ENCODE measurements around the gene MASP1.

MASP1 gene

DNA sequence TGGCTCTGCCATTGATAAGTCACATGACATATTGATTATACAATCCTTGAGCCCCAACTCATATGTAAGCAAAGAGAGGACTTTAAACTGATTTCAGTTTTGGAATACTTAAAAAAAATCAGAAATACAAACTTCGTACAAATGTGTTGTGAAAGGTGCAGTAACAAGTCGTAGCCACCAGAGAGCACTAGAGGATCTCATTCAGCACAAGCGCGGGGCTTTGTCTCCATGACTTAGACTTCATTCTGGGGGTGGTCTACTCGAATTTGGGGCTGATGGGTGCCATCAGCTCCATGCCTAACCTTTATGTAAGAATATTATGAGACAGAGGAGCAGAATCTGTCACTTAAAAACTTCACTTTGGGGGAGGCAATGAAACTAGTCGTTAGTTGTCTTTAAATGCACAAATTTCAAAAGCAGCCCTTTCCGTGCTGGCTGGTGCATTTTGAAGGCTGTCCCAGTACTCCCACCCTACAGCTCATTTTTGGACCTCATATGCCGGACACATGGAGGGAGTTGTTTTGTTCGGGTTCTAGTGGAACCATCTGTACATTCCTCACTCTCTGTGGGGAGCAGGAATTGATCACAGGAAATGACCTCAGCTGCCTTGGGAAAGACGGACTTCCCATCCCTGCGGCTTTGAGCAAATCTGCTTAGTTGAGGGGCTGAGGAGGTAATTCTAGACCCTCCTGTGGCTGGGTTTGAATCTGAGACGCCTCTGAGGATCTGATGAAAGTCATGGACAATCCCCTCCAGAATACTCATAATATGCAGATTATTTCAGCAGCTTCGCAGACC is 27.5 kb upstream of the MASP1 start:
- Histone ChIP-seq H2BK15ac (replicated peaks; ENCODE audit: low read depth) (no peak overlapping the region), H3K23ac (ENCODE audit: low read length) (no peak overlapping the region), H3K27me3 (ENCODE audit: insufficient read depth, low read length, poor library complexity) (no peaks in the 10 kb centered on the region), H3K4me2 (ENCODE audit: low read length) (no peak overlapping the region), H3K9ac (ENCODE audit: low read length) (peak overlapping the region; percentile 11), H2BK120ac (ENCODE audit: low read depth, low read length) (no peak overlapping the region), H2AK5ac (ENCODE audit: low read length) (no peak overlapping the region), H3K56ac (ENCODE audit: low read length) (peak overlapping the region; percentile 77), H3K27ac (ENCODE audit: low read depth, low read length) (no peak overlapping the region), H3K79me2 (ENCODE audit: control insufficient read depth, insufficient read depth, low read length) (no peaks in the 10 kb centered on the region), H3K4ac (ENCODE audit: low read depth, low read length) (no peak overlapping the region), H2BK5ac (ENCODE audit: low read length) (peak overlapping the region; percentile 48), H3K4me1 (ENCODE audit: control insufficient read depth, low read depth, low read length) (peaks cover 5% of the 10 kb centered on the region), H4K5ac (ENCODE audit: low read length) (peak overlapping the region; percentile 84), H3K4me3 (ENCODE audit: low read length) (no peak overlapping the region), H3K36me3 (ENCODE audit: control insufficient read depth, insufficient read depth, low read length) (no peaks in the 10 kb centered on the region), H4K8ac (ENCODE audit: low read depth, low read length) (no peak overlapping the region), H3K18ac (ENCODE audit: low read length) (peak overlapping the region; percentile 89), H3K79me1 (ENCODE audit: low read length) (no peaks in the 10 kb centered on the region)
- peak; percentile 74 for DNase-seq
- no CpG with 5 or more reads among the region's 13 CpGs for WGBS (ENCODE audit: extremely low coverage, insufficient coverage, low lambda C conversion rate)

DNA sequence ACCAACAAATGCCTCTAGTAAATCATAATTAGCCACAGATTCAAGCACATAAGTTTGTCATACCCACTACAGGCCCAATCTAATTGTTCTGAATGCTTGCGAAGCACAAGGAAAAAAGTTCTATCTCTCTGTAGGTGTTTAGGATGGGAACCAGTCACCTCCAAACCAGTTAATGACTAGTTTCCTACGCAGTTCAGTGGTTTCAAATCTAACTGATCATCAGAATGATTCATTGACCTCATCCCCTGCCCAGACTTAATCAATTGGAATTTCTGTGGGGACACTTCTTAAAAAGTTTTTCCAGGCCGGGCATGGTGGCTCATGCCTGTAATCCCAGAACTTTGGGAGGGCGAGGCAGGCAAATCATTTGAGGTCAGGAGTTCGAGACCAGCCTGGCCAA is 24.3 kb upstream of the MASP1 start:
- H3K4me1 ChIP-seq (ENCODE audit: control insufficient read depth, low read depth, low read length), result peaks cover 3% of the 10 kb centered on the region
- H2BK5ac ChIP-seq (ENCODE audit: low read length), result no peak overlapping the region
- H3K4ac ChIP-seq (ENCODE audit: low read depth, low read length), result no peak overlapping the region
- H2AK5ac ChIP-seq (ENCODE audit: low read length), result no peak overlapping the region
- no peaks in the 10 kb centered on the region for H3K79me1 ChIP-seq (ENCODE audit: low read length)
- no peak overlapping the region for H3K23ac ChIP-seq (ENCODE audit: low read length)
- no peaks in the 10 kb centered on the region for H3K36me3 ChIP-seq (ENCODE audit: control insufficient read depth, insufficient read depth, low read length)
- H2BK120ac ChIP-seq (ENCODE audit: low read depth, low read length), result no peak overlapping the region
- no peak overlapping the region for H3K27ac ChIP-seq (ENCODE audit: low read depth, low read length)
- no peak for DNase-seq
- no peak overlapping the region for H3K18ac ChIP-seq (ENCODE audit: low read length)
- no peak overlapping the region for H4K8ac ChIP-seq (ENCODE audit: low read depth, low read length)
- no CpG with 5 or more reads among the region's 5 CpGs for WGBS (ENCODE audit: extremely low coverage, insufficient coverage, low lambda C conversion rate)
- no peak overlapping the region for H4K5ac ChIP-seq (ENCODE audit: low read length)
- no peak overlapping the region for H3K4me2 ChIP-seq (ENCODE audit: low read length)
- H3K4me3 ChIP-seq (ENCODE audit: low read length), result no peak overlapping the region
- no peaks in the 10 kb centered on the region for H3K79me2 ChIP-seq (ENCODE audit: control insufficient read depth, insufficient read depth, low read length)
- H3K56ac ChIP-seq (ENCODE audit: low read length), result no peak overlapping the region
- no peak overlapping the region for H2BK15ac ChIP-seq (replicated peaks; ENCODE audit: low read depth)
- no peak overlapping the region for H3K9ac ChIP-seq (ENCODE audit: low read length)
- no peaks in the 10 kb centered on the region for H3K27me3 ChIP-seq (ENCODE audit: insufficient read depth, low read length, poor library complexity)

DNA sequence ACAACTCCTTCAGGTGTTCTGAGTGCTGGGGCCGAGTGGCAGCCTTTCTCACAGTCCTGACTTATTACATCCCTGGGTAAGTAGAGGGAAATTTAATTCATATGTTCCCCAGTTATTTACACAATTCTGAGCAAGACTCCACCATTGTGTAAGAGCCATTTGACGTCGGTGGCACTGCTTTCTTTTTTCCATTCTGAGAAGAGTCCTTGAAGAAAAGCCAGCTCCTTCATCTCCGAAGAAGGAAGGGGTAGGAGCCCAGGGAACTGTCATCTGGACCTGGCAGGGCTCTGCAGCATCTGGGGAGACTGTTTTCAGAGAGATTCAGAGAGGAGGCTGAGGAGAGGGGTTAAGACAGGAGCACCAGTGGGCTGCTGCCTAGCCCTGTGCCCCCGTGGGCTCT is 22.6 kb upstream of the MASP1 start:
- H4K8ac ChIP-seq (ENCODE audit: low read depth, low read length), result no peak overlapping the region
- no peak overlapping the region for H3K9ac ChIP-seq (ENCODE audit: low read length)
- H3K56ac ChIP-seq (ENCODE audit: low read length), result no peak overlapping the region
- H2BK120ac ChIP-seq (ENCODE audit: low read depth, low read length), result no peak overlapping the region
- H2AK5ac ChIP-seq (ENCODE audit: low read length), result no peak overlapping the region
- no peak for DNase-seq
- H3K36me3 ChIP-seq (ENCODE audit: control insufficient read depth, insufficient read depth, low read length), result no peaks in the 10 kb centered on the region
- H2BK5ac ChIP-seq (ENCODE audit: low read length), result no peak overlapping the region
- H3K27me3 ChIP-seq (ENCODE audit: insufficient read depth, low read length, poor library complexity), result no peaks in the 10 kb centered on the region
- no peak overlapping the region for H3K27ac ChIP-seq (ENCODE audit: low read depth, low read length)
- no CpG with 5 or more reads among the region's 5 CpGs for WGBS (ENCODE audit: extremely low coverage, insufficient coverage, low lambda C conversion rate)
- H3K4me3 ChIP-seq (ENCODE audit: low read length), result no peak overlapping the region
- no peak overlapping the region for H2BK15ac ChIP-seq (replicated peaks; ENCODE audit: low read depth)
- H3K4me1 ChIP-seq (ENCODE audit: control insufficient read depth, low read depth, low read length), result peaks cover 1% of the 10 kb centered on the region
- H4K5ac ChIP-seq (ENCODE audit: low read length), result no peak overlapping the region
- H3K79me1 ChIP-seq (ENCODE audit: low read length), result no peaks in the 10 kb centered on the region
- no peak overlapping the region for H3K18ac ChIP-seq (ENCODE audit: low read length)
- H3K4me2 ChIP-seq (ENCODE audit: low read length), result no peak overlapping the region
- no peak overlapping the region for H3K4ac ChIP-seq (ENCODE audit: low read depth, low read length)
- no peak overlapping the region for H3K23ac ChIP-seq (ENCODE audit: low read length)
- H3K79me2 ChIP-seq (ENCODE audit: control insufficient read depth, insufficient read depth, low read length), result no peaks in the 10 kb centered on the region

DNA sequence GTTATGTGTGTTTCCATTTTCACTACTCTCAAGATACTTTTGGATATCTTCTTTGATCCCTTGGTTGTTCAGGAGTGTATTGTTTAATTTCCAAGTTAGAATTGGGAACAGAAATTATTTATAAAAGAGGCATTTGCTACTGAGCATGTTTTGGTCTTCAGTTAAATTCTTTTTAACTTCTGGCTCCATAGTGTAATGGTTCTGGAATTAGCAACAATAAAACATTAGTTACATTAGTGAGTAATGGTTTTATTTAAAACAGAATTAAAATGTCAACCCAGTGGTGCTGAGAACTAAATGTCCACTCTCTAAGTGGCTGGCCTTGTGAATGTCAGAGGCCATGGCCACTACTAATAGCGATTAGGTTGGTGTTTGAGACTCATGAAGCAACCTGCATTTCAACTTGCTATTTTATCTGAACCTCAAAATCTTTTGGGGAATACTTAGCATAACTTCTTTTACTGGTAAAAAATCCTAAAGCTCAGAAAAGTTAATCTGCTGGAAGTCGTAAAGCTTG is 19.5 kb upstream of the MASP1 start:
- Histone ChIP-seq H3K4me2 (ENCODE audit: low read length) (no peak overlapping the region), H3K4me1 (ENCODE audit: control insufficient read depth, low read depth, low read length) (no peaks in the 10 kb centered on the region), H4K8ac (ENCODE audit: low read depth, low read length) (no peak overlapping the region), H2BK15ac (replicated peaks; ENCODE audit: low read depth) (no peak overlapping the region), H3K56ac (ENCODE audit: low read length) (no peak overlapping the region), H2AK5ac (ENCODE audit: low read length) (no peak overlapping the region), H3K79me2 (ENCODE audit: control insufficient read depth, insufficient read depth, low read length) (no peaks in the 10 kb centered on the region), H3K27me3 (ENCODE audit: insufficient read depth, low read length, poor library complexity) (no peaks in the 10 kb centered on the region), H3K36me3 (ENCODE audit: control insufficient read depth, insufficient read depth, low read length) (no peaks in the 10 kb centered on the region), H3K18ac (ENCODE audit: low read length) (no peak overlapping the region), H3K79me1 (ENCODE audit: low read length) (no peaks in the 10 kb centered on the region), H3K23ac (ENCODE audit: low read length) (no peak overlapping the region), H3K4me3 (ENCODE audit: low read length) (no peak overlapping the region), H3K9ac (ENCODE audit: low read length) (no peak overlapping the region), H2BK5ac (ENCODE audit: low read length) (no peak overlapping the region), H4K5ac (ENCODE audit: low read length) (no peak overlapping the region), H2BK120ac (ENCODE audit: low read depth, low read length) (no peak overlapping the region), H3K4ac (ENCODE audit: low read depth, low read length) (no peak overlapping the region), H3K27ac (ENCODE audit: low read depth, low read length) (no peak overlapping the region)
- no CpG with 5 or more reads among the region's 2 CpGs for WGBS (ENCODE audit: extremely low coverage, insufficient coverage, low lambda C conversion rate)
- DNase-seq, result no peak

DNA sequence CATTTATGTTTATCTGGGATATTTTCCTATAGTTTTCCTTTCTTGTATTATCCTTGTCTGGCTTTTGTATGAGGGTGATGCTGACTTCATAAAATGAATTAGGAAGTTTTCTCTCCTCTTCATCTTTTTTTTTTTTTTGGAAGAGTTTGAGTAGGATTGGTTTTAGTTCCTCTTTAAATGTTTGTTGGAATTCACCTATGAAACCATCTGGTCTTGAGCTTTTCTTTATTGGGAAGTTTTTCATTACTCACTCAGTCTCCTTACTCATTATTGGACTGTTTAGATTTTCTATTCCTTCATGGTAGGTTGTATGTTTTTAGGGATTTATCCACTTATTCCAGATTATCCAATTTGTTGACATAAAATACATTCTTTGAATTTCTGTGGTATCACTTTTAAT is 18.7 kb upstream of the MASP1 start:
- H2BK5ac ChIP-seq (ENCODE audit: low read length), result no peak overlapping the region
- H3K36me3 ChIP-seq (ENCODE audit: control insufficient read depth, insufficient read depth, low read length), result no peaks in the 10 kb centered on the region
- H3K4me3 ChIP-seq (ENCODE audit: low read length), result no peak overlapping the region
- H3K27ac ChIP-seq (ENCODE audit: low read depth, low read length), result no peak overlapping the region
- H2BK120ac ChIP-seq (ENCODE audit: low read depth, low read length), result no peak overlapping the region
- no peaks in the 10 kb centered on the region for H3K79me2 ChIP-seq (ENCODE audit: control insufficient read depth, insufficient read depth, low read length)
- H3K9ac ChIP-seq (ENCODE audit: low read length), result no peak overlapping the region
- no peaks in the 10 kb centered on the region for H3K4me1 ChIP-seq (ENCODE audit: control insufficient read depth, low read depth, low read length)
- no peak for DNase-seq
- no peak overlapping the region for H3K23ac ChIP-seq (ENCODE audit: low read length)
- no peak overlapping the region for H2AK5ac ChIP-seq (ENCODE audit: low read length)
- H3K4me2 ChIP-seq (ENCODE audit: low read length), result no peak overlapping the region
- H3K56ac ChIP-seq (ENCODE audit: low read length), result no peak overlapping the region
- H3K18ac ChIP-seq (ENCODE audit: low read length), result no peak overlapping the region
- H3K4ac ChIP-seq (ENCODE audit: low read depth, low read length), result no peak overlapping the region
- no peak overlapping the region for H4K8ac ChIP-seq (ENCODE audit: low read depth, low read length)
- H4K5ac ChIP-seq (ENCODE audit: low read length), result no peak overlapping the region
- H3K79me1 ChIP-seq (ENCODE audit: low read length), result no peaks in the 10 kb centered on the region
- no peak overlapping the region for H2BK15ac ChIP-seq (replicated peaks; ENCODE audit: low read depth)
- H3K27me3 ChIP-seq (ENCODE audit: insufficient read depth, low read length, poor library complexity), result no peaks in the 10 kb centered on the region

DNA sequence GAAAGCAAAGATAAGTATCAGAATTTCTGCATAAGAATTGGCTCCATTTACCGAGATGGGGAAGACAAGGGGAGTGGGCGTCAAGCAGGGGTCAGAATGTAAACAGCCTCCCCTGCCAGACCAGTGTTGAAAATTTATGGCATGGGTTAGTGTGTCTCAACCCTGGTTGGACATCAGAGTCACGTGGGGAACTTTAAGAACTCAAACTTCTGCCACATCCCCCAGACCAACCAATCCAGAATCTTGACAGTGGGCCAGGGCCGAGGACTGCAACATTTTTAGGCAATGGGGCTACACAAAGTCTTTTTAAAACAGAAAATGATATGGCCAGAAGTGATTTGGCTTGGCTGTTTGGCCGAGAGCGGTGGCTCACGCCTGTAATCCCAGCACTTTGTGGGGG is 14.3 kb upstream of the MASP1 start:
- no CpG with 5 or more reads among the region's 7 CpGs for WGBS (ENCODE audit: extremely low coverage, insufficient coverage, low lambda C conversion rate)

More for the DNA sequence above, 14.3 kb upstream of the MASP1 start:
- no peak overlapping the region for H3K18ac ChIP-seq (ENCODE audit: low read length)
- no peaks in the 10 kb centered on the region for H3K79me2 ChIP-seq (ENCODE audit: control insufficient read depth, insufficient read depth, low read length)
- no peak overlapping the region for H4K5ac ChIP-seq (ENCODE audit: low read length)
- H3K36me3 ChIP-seq (ENCODE audit: control insufficient read depth, insufficient read depth, low read length), result no peaks in the 10 kb centered on the region
- H3K56ac ChIP-seq (ENCODE audit: low read length), result no peak overlapping the region
- H2BK15ac ChIP-seq (replicated peaks; ENCODE audit: low read depth), result peak overlapping the region; percentile 12
- no peak overlapping the region for H2BK120ac ChIP-seq (ENCODE audit: low read depth, low read length)
- no peak overlapping the region for H3K4ac ChIP-seq (ENCODE audit: low read depth, low read length)
- no peak overlapping the region for H3K23ac ChIP-seq (ENCODE audit: low read length)
- no peak for DNase-seq
- H3K4me2 ChIP-seq (ENCODE audit: low read length), result no peak overlapping the region
- H3K27ac ChIP-seq (ENCODE audit: low read depth, low read length), result no peak overlapping the region
- no peak overlapping the region for H4K8ac ChIP-seq (ENCODE audit: low read depth, low read length)
- no peak overlapping the region for H3K9ac ChIP-seq (ENCODE audit: low read length)
- no peaks in the 10 kb centered on the region for H3K4me1 ChIP-seq (ENCODE audit: control insufficient read depth, low read depth, low read length)
- no peaks in the 10 kb centered on the region for H3K79me1 ChIP-seq (ENCODE audit: low read length)
- H2AK5ac ChIP-seq (ENCODE audit: low read length), result no peak overlapping the region
- no peak overlapping the region for H2BK5ac ChIP-seq (ENCODE audit: low read length)
- no peak overlapping the region for H3K4me3 ChIP-seq (ENCODE audit: low read length)
- H3K27me3 ChIP-seq (ENCODE audit: insufficient read depth, low read length, poor library complexity), result no peaks in the 10 kb centered on the region

All from mesendoderm (in vitro differentiated cells).